Measurements from ENCODE around the gene BCL3. TPM values are rescaled to one million over a fixed set of nuclear protein-coding genes. Genes with fewer than 3 reads are reported as not detected.

Gene BCL3
- polyA plus RNA-seq, 1 donor (not counting 4 experiments of a cell fraction or from before 2014, with no cell fraction given), result 1.1 TPM

- Histone ChIP-seq H4K20me1 (ENCODE audit: control insufficient read depth, extremely low read depth, insufficient read depth, low read length) (no peaks in the 10 kb centered on the region), H2AFZ (ENCODE audit: control insufficient read depth, low read length) (peak overlapping the region; percentile 11), H3K79me2 (ENCODE audit: control insufficient read depth, insufficient read depth, low read length) (peaks cover 27% of the 10 kb centered on the region), H3K27me3 (ENCODE audit: control insufficient read depth, extremely low read depth, insufficient read depth, low read length) (no peaks in the 10 kb centered on the region), H3K9ac (ENCODE audit: control insufficient read depth, extremely low read depth, insufficient read depth, low read length) (peak overlapping the region; percentile 87), H3K36me3 (ENCODE audit: control insufficient read depth in 2 of 2, extremely low read depth in 1 of 2, insufficient read depth in 2 of 2, low read length in 2 of 2) (peaks cover 4 to 14% of the 10 kb centered on the region in 2 experiments), H3K4me2 (ENCODE audit: control insufficient read depth, extremely low read depth, insufficient read depth, low read depth, low read length) (peak overlapping the region; percentile 76), H3K9me1 (ENCODE audit: control insufficient read depth, extremely low read depth, insufficient read depth, low read length) (peaks cover 4% of the 10 kb centered on the region), H3K4me3 (ENCODE audit: control insufficient read depth in 2 of 3, extremely low read depth in 1 of 3, insufficient read depth in 2 of 3, low read depth in 1 of 3, low read length in 3 of 3) (peak overlapping the region in 1 of 3 experiments; percentile 39), H3K9me3 (ENCODE audit: control insufficient read depth, low read depth, low read length) (no peaks in the 10 kb centered on the region), H3K27ac (ENCODE audit: control insufficient read depth, insufficient read depth, low read length) (peak overlapping the region; percentile 86), H3K4me1 (ENCODE audit: control insufficient read depth, extremely low read depth, insufficient read depth, low read length) (peaks cover 58% of the 10 kb centered on the region)
- no peak for FAIRE-seq
- dilution Hi-C loops (cut with MboI; ENCODE audit: extremely low pct_ligation_motif_present, low sequenced_read_pairs), result no loop called here
- TF ChIP-seq CTCF (optimal IDR thresholded peaks at IDR 0.05 in 1 of 3, IDR thresholded peaks at IDR 0.05 in 1 of 3, conservative IDR thresholded peaks at IDR 0.05 in 1 of 3; ENCODE audit: extremely low read depth in 1 of 3, insufficient read depth in 2 of 3, low read length in 3 of 3) (peak in 1 of 3 experiments; percentile 15), EZH2 (IDR thresholded peaks at IDR 0.05; ENCODE audit: low read length) (no peak)
- peak; percentile 92 for DNase-seq (ENCODE audit: low read depth, low spot score)
These were observed 28.0 kb downstream of the BCL3 start for GRCh38 chr19:44776402-44777096.

GRCh38 chr19:44777715-44778347 lies 29.3 kb downstream of the BCL3 start, which contains the start of gene CBLC:
Gene CBLC, plus strand, starts transcription at chr19:44777890. Its CDS starts 42 bp downstream, at chr19:44777932.
- Histone ChIP-seq H4K20me1 (ENCODE audit: control insufficient read depth, extremely low read depth, insufficient read depth, low read length) (peaks cover 5% of the 10 kb centered on the region), H3K27me3 (ENCODE audit: control insufficient read depth, extremely low read depth, insufficient read depth, low read length) (no peaks in the 10 kb centered on the region), H3K4me2 (ENCODE audit: control insufficient read depth, extremely low read depth, insufficient read depth, low read depth, low read length) (peak within 1 kb of the TSS; percentile 90), H3K36me3 (ENCODE audit: control insufficient read depth in 2 of 2, extremely low read depth in 1 of 2, insufficient read depth in 2 of 2, low read length in 2 of 2) (peaks cover 4 to 22% of the 10 kb centered on the region in 2 experiments), H3K27ac (ENCODE audit: control insufficient read depth, insufficient read depth, low read length) (peak within 1 kb of the TSS; percentile 86), H3K9ac (ENCODE audit: control insufficient read depth, extremely low read depth, insufficient read depth, low read length) (peak within 1 kb of the TSS; percentile 87), H3K79me2 (ENCODE audit: control insufficient read depth, insufficient read depth, low read length) (peaks cover 33% of the 10 kb centered on the region), H3K4me1 (ENCODE audit: control insufficient read depth, extremely low read depth, insufficient read depth, low read length) (peaks cover 58% of the 10 kb centered on the region), H3K9me3 (ENCODE audit: control insufficient read depth, low read depth, low read length) (no peaks in the 10 kb centered on the region), H3K4me3 (ENCODE audit: control insufficient read depth in 2 of 3, extremely low read depth in 1 of 3, insufficient read depth in 2 of 3, low read depth in 1 of 3, low read length in 3 of 3) (peak within 1 kb of the TSS; percentile 78 to 95 (median 94)), H2AFZ (ENCODE audit: control insufficient read depth, low read length) (peak within 1 kb of the TSS; percentile 26), H3K9me1 (ENCODE audit: control insufficient read depth, extremely low read depth, insufficient read depth, low read length) (peaks cover 4% of the 10 kb centered on the region)
- peak; percentile 61 for FAIRE-seq
- dilution Hi-C loops (cut with MboI; ENCODE audit: extremely low pct_ligation_motif_present, low sequenced_read_pairs), result no loop called here
- TF ChIP-seq CTCF (optimal IDR thresholded peaks at IDR 0.05 in 1 of 3, IDR thresholded peaks at IDR 0.05 in 1 of 3, conservative IDR thresholded peaks at IDR 0.05 in 1 of 3; ENCODE audit: extremely low read depth in 1 of 3, insufficient read depth in 2 of 3, low read length in 3 of 3) (peak in 2 of 3 experiments; percentile 14 to 45), EZH2 (IDR thresholded peaks at IDR 0.05; ENCODE audit: low read length) (no peak)
- DNase-seq (ENCODE audit: low read depth, low spot score), result peak; percentile 94
